H1 (cell line): ENCODE results near the gene ITGAE. TPM values are rescaled to one million over a fixed set of nuclear protein-coding genes. Genes with fewer than 3 reads are reported as not detected.

Source experiments
- CTCF ChIA-PET: fragments of 300-600 bp; sonication (Branson Sonifier 250); formaldehyde crosslinking; loops from one replicate; lab custom pipeline; 2021; ENCODE audit not compliant: partially characterized antibody; lab: Charles Lee
- POLR2A ChIA-PET: fragments of 300-600 bp; sonication (Branson Sonifier 250); formaldehyde crosslinking; loops from one replicate; lab custom pipeline; 2021; ENCODE audit warnings: inconsistent platforms; ENCODE audit not compliant: partially characterized antibody; lab: Charles Lee
- DNase-seq, 2 experiments: peaks; one replicate each; pipeline versions ENCODE4 v3.0.0 to v3.0.0-alpha.2; 2010 to 2022; ENCODE audit warnings: low spot score in 2 of 2, low read depth in 1 of 2, mixed read lengths in 1 of 2
- FAIRE-seq: peaks from 2 replicates; lab custom pipeline; 2011; peaks lifted over from hg19 to GRCh38; lab: Jason Lieb, UNC
- H2AFZ ChIP-seq: 2 replicates; pipeline ENCODE4 v1.8.1; 2012; ENCODE audit warnings: low read length, inconsistent platforms
- H2AK5ac ChIP-seq: 2 replicates; pipeline ENCODE4 v1.6.1; 2013; ENCODE audit warnings: low read depth, low read length
- H2BK120ac ChIP-seq: replicated peaks from 2 replicates; pipeline ENCODE3; 2013; ENCODE audit warnings: low read depth, low read length, inconsistent platforms
- H2BK12ac ChIP-seq: 2 replicates; pipeline ENCODE4 v1.6.1; 2013; ENCODE audit warnings: low read depth, low read length
- H2BK15ac ChIP-seq: 2 replicates; pipeline ENCODE4 v1.6.1; 2013; ENCODE audit warnings: low read length
- H2BK20ac ChIP-seq: 2 replicates; pipeline ENCODE4 v1.6.1; 2013; ENCODE audit warnings: low read length
- H2BK5ac ChIP-seq: 2 replicates; pipeline ENCODE4 v1.6.1; 2013; ENCODE audit warnings: low read depth, low read length
- H3K14ac ChIP-seq: 2 replicates; pipeline ENCODE4 v1.6.1; 2013; ENCODE audit warnings: inconsistent platforms; ENCODE audit not compliant: insufficient read length
- H3K18ac ChIP-seq: 2 replicates; pipeline ENCODE4 v1.6.1; 2013; ENCODE audit warnings: low read length; ENCODE audit errors: extremely low read depth
- H3K23ac ChIP-seq: 2 replicates; pipeline ENCODE4 v1.6.1; 2013; ENCODE audit warnings: inconsistent platforms; ENCODE audit not compliant: insufficient read length
- H3K23me2 ChIP-seq: 2 replicates; pipeline ENCODE4 v1.6.1; 2013; ENCODE audit warnings: low read depth, low read length
- H3K27ac ChIP-seq: 2 replicates; pipeline ENCODE4 v1.6.1; 2011; ENCODE audit warnings: low read depth, low read length, inconsistent platforms
- H3K27me3 ChIP-seq, 4 experiments: replicated peaks in 1 of 4; 1 replicate in 1 of 4; 2 replicates in 3 of 4; pipeline versions ENCODE4 v1.6.1 to v1.8.1; 2011 to 2013; ENCODE audit warnings: low read length in 3 of 4, mild to moderate bottlenecking in 3 of 4, inconsistent platforms in 2 of 4, mixed read lengths in 2 of 4, moderate library complexity in 1 of 4; ENCODE audit not compliant: control insufficient read depth in 3 of 4, insufficient read depth in 3 of 4; ENCODE audit errors: extremely low read depth in 1 of 4
- H3K36me3 ChIP-seq, 4 experiments: 2 replicates each; pipeline versions ENCODE4 v1.6.1 to v1.8.1; 2011 to 2013; ENCODE audit warnings: mild to moderate bottlenecking in 4 of 4, low read length in 3 of 4, moderate library complexity in 2 of 4, control low read depth in 1 of 4, inconsistent platforms in 1 of 4; ENCODE audit not compliant: insufficient read depth in 4 of 4, control insufficient read depth in 2 of 4
- H3K4ac ChIP-seq: replicated peaks from 2 replicates; pipeline ENCODE3; 2013; ENCODE audit warnings: low read length, low read depth, mixed read lengths, inconsistent platforms; ENCODE audit not compliant: insufficient read length
- H3K4me1 ChIP-seq, 4 experiments: replicated peaks in 1 of 4; 1 replicate in 1 of 4; 2 replicates in 3 of 4; pipeline versions ENCODE4 v1.6.1 to v1.8.1; 2011 to 2013; ENCODE audit warnings: low read length in 3 of 4, inconsistent platforms in 2 of 4, mixed read lengths in 1 of 4; ENCODE audit not compliant: insufficient read depth in 4 of 4, control insufficient read depth in 3 of 4
- H3K4me2 ChIP-seq, 2 experiments: 2 replicates each; pipeline versions ENCODE4 v1.6.1 to v1.8.1; 2011 to 2013; ENCODE audit warnings: low read depth in 2 of 2, low read length in 2 of 2, control low read depth in 1 of 2, inconsistent platforms in 1 of 2, mild to moderate bottlenecking in 1 of 2; ENCODE audit not compliant: insufficient read depth in 1 of 2
- H3K4me3 ChIP-seq, 4 experiments: fragments of 200-600, 300-600 bp in 1 of 4; sonication (generic), shearing (Covaris generic), sonication (Bioruptor Twin) in 1 of 4; 2 replicates each; pipeline versions ENCODE4 v1.5.1 to v1.8.1; 2011 to 2016; ENCODE audit warnings: low read length in 4 of 4, low read depth in 3 of 4, control low read depth in 2 of 4, inconsistent platforms in 2 of 4, mild to moderate bottlenecking in 2 of 4, mixed read lengths in 1 of 4, moderate library complexity in 1 of 4; ENCODE audit not compliant: insufficient read depth in 2 of 4; ENCODE audit errors: extremely low read depth in 1 of 4
- H3K56ac ChIP-seq: replicated peaks from 2 replicates; pipeline ENCODE3; 2013; ENCODE audit warnings: low read depth, mild to moderate bottlenecking, mixed read lengths, low read length, inconsistent platforms; ENCODE audit not compliant: insufficient read length
- H3K79me1 ChIP-seq: 2 replicates; pipeline ENCODE4 v1.6.1; 2013; ENCODE audit warnings: low read depth, low read length, control low read depth
- H3K79me2 ChIP-seq, 2 experiments: 2 replicates each; pipeline versions ENCODE4 v1.6.1 to v1.8.1; 2012 to 2013; ENCODE audit warnings: low read length in 2 of 2, mild to moderate bottlenecking in 2 of 2, inconsistent platforms in 1 of 2; ENCODE audit not compliant: insufficient read depth in 2 of 2, control insufficient read depth in 1 of 2
- H3K9ac ChIP-seq, 4 experiments: replicated peaks in 1 of 4; 1 replicate in 1 of 4; 2 replicates in 3 of 4; pipeline versions ENCODE4 v1.6.1 to v1.8.1; 2011 to 2013; ENCODE audit warnings: low read depth in 3 of 4, low read length in 3 of 4, control low read depth in 2 of 4, mild to moderate bottlenecking in 2 of 4, moderate library complexity in 2 of 4, inconsistent platforms in 1 of 4; ENCODE audit errors: extremely low read depth in 1 of 4
- H3K9me3 ChIP-seq, 2 experiments: 2 replicates each; pipeline versions ENCODE4 v1.6.1 to v1.8.1; 2012 to 2013; ENCODE audit warnings: mild to moderate bottlenecking in 2 of 2, moderate library complexity in 2 of 2, control low read depth in 1 of 2, inconsistent platforms in 1 of 2, low read depth in 1 of 2, low read length in 1 of 2, mixed read lengths in 1 of 2; ENCODE audit not compliant: insufficient read depth in 2 of 2
- H4K20me1 ChIP-seq, 2 experiments: replicated peaks in 1 of 2; 2 replicates each; pipeline versions ENCODE3 to v1.8.1; 2011 to 2013; ENCODE audit warnings: inconsistent platforms in 2 of 2, low read length in 2 of 2, mild to moderate bottlenecking in 1 of 2; ENCODE audit not compliant: insufficient read depth in 2 of 2, control insufficient read depth in 1 of 2
- H4K5ac ChIP-seq: 2 replicates; pipeline ENCODE4 v1.6.1; 2013; ENCODE audit warnings: low read length, low read depth, mixed read lengths, inconsistent platforms; ENCODE audit not compliant: insufficient read length
- H4K8ac ChIP-seq: 2 replicates; pipeline ENCODE4 v1.8.0; 2013; ENCODE audit warnings: mild to moderate bottlenecking, moderate library complexity, low read length, inconsistent platforms; ENCODE audit not compliant: insufficient read depth; ENCODE audit errors: extremely low read depth
- H4K91ac ChIP-seq: replicated peaks from 2 replicates; pipeline ENCODE3; 2013; ENCODE audit warnings: low read length, mixed read lengths, inconsistent platforms; ENCODE audit not compliant: insufficient read length
- BACH1 ChIP-seq: IDR thresholded peaks from 2 replicates; pipeline ENCODE4 v1.6.1; 2012; ENCODE audit warnings: low read length, improper control_type of control experiment
- BRCA1 ChIP-seq: IDR thresholded peaks from 2 replicates; pipeline ENCODE4 v1.6.1; 2012; ENCODE audit warnings: low read depth, low read length, improper control_type of control experiment
- CTCF ChIP-seq, 3 experiments: IDR thresholded peaks; 1 replicate in 2 of 3; 2 replicates in 1 of 3; pipeline versions ENCODE4 v1.5.1 to v1.6.1; 2011; ENCODE audit warnings: low read length in 3 of 3, mild to moderate bottlenecking in 3 of 3, inconsistent platforms in 2 of 3, low read depth in 1 of 3, moderate library complexity in 1 of 3; ENCODE audit not compliant: insufficient read depth in 1 of 3; ENCODE audit errors: control extremely low read depth in 1 of 3
- EZH2 ChIP-seq: fragments of 200-600 bp; sonication (generic); IDR thresholded peaks from 2 replicates; pipeline ENCODE4 v1.7.1; 2012; ENCODE audit warnings: low read depth, mild to moderate bottlenecking, moderate library complexity, low read length, inconsistent platforms; ENCODE audit not compliant: severe bottlenecking
- HDAC6 ChIP-seq: IDR thresholded peaks from one replicate; pipeline ENCODE4 v1.7.1; 2012; ENCODE audit warnings: low read depth, mild to moderate bottlenecking, inconsistent platforms, low read length, moderate library complexity
- JUND ChIP-seq: IDR thresholded peaks from 2 replicates; pipeline ENCODE4 v1.6.1; 2011; ENCODE audit warnings: mild to moderate bottlenecking, improper control_type of control experiment, low read length
- NRF1 ChIP-seq: IDR thresholded peaks from 2 replicates; pipeline ENCODE4 v1.6.1; 2011; ENCODE audit warnings: mild to moderate bottlenecking, low read depth, low read length, improper control_type of control experiment
- TCF12 ChIP-seq: IDR thresholded peaks from 2 replicates; pipeline ENCODE4 v1.6.1; 2011; ENCODE audit warnings: low read depth, mild to moderate bottlenecking, low read length
- WGBS, 2 experiments: shearing (Covaris generic) in 1 of 2; methylation state at CpG; one replicate each; pipeline versions ENCODE4 v1.1.6 to v1.1.7; 2013 to 2015; ENCODE audit warnings: low lambda C conversion rate in 2 of 2, mixed read lengths in 2 of 2, inconsistent platforms in 1 of 2, low coverage in 1 of 2, missing lambda C conversion rate in 1 of 2; ENCODE audit not compliant: insufficient replicate concordance in 2 of 2, insufficient coverage in 1 of 2, insufficient read length in 1 of 2; ENCODE audit errors: extremely low coverage in 1 of 2, missing lambda C conversion rate in 1 of 2; 5-methylcytosine and 5-hydroxymethylcytosine counted together
- polyA plus RNA-seq, 7 experiments: library from polyadenylated mRNA; depleted of rRNA in 3 of 7; stranded (reverse) in 5 of 7; unstranded in 2 of 7; fragments of >200 nt in 5 of 7; fragments of 200-250 nt in 2 of 7; gene quantifications; 1 replicate in 5 of 7; 2 replicates in 1 of 7; 4 replicates in 1 of 7; pipeline versions ENCODE4 v1.2.1 to v1.2.3, GENCODE V29; 2011 to 2013; ENCODE audit warnings: missing spikeins in 2 of 7, mixed read lengths in 2 of 7
- total RNA-seq: library from RNA; stranded (reverse); fragmentation: NEBNext Ultra II Directional; extraction: Animal tissue kit (Norgen Biotek cat#: 25700); gene quantifications from 2 replicates; pipeline ENCODE4 v1.2.1, GENCODE V29; 2021

Gene ITGAE
- total and polyA plus RNA-seq, 2 of the 8 experiments (the other 6 are each of a cell fraction or from before 2014, with no cell fraction given) = 23.2 to 43.1 TPM

GRCh38 chr17:3723556-3724377 is 77.2 kb downstream of the ITGAE start, which contains the start of gene HASPIN:
Gene HASPIN (plus strand): TSS chr17:3723903. CDS start chr17:3723936, 33 bp downstream.
- Histone ChIP-seq H3K23me2 (peaks cover 12% of the 10 kb centered on the region), H3K9me3 (no peaks in the 10 kb centered on the region), H4K20me1 (peaks cover 4 to 18% of the 10 kb centered on the region in 2 experiments), H3K56ac (peak within 1 kb of the TSS; percentile 77), H2AFZ (peak within 1 kb of the TSS; percentile 58), H3K36me3 (peaks cover 8 to 35% (median 11%) of the 10 kb centered on the region in 4 experiments), H3K18ac (peak within 1 kb of the TSS; percentile 95), H3K4me3 (peak within 1 kb of the TSS; percentile 67 to 84 (median 75)), H3K27ac (peak within 1 kb of the TSS; percentile 71), H2BK20ac (no peak within 1 kb of the TSS), H3K27me3 (no peaks in the 10 kb centered on the region), H3K4ac (peak within 1 kb of the TSS; percentile 24), H2AK5ac (no peak within 1 kb of the TSS), H4K8ac (peak within 1 kb of the TSS; percentile 97), H2BK5ac (peak within 1 kb of the TSS; percentile 96), H3K79me1 (peaks cover 12% of the 10 kb centered on the region), H2BK15ac (peak within 1 kb of the TSS; percentile 95; the same call in 1 of the 2 replicates), H4K91ac (peak within 1 kb of the TSS; percentile 91), H2BK120ac (no peak within 1 kb of the TSS), H3K4me2 (peak within 1 kb of the TSS; percentile 92 to 93), H3K4me1 (peaks cover 0 to 13% (median 8%) of the 10 kb centered on the region in 4 experiments; a peak in 4 of 7 replicates), H2BK12ac (no peak within 1 kb of the TSS), H3K79me2 (peaks cover 10 to 42% of the 10 kb centered on the region in 2 experiments), H3K9ac (peak within 1 kb of the TSS; percentile 84 to 97 (median 93)), H4K5ac (peak within 1 kb of the TSS; percentile 96), H3K23ac (no peak within 1 kb of the TSS), H3K14ac (no peak within 1 kb of the TSS)
- ChIA-PET POLR2A (interaction anchor here (0.6 to 3.9 kb wide), 18 partner anchors 8 to 121 kb away, joined by 3 to 15 read pairs (median 5); partner anchors contain the start of genes EMC6, P2RX5 and TAX1BP3), CTCF (interaction anchor here (0.6 to 9.3 kb wide), 15 partner anchors 9 to 281 kb away, joined by 3 to 72 read pairs (median 4); partner anchors contain the start of gene NCBP3)
- FAIRE-seq = no peak
- DNase-seq = peak; percentile 70 to 95
- 1% methylated on average over 71 of the region's 98 CpGs; no CpG with 5 or more reads in 1 of the 2 experiments for whole genome bisulfite sequencing, 2 experiments
- TF ChIP-seq JUND (0 out of 2 replicates have a peak, but pooled peaks have one; percentile 41), NRF1 (peak; percentile 95), HDAC6 (no peak), BRCA1 (peak; percentile 91), BACH1 (no peak), CTCF (IDR thresholded peaks at IDR 0.05; ENCODE audit: control extremely low read depth in 1 of 3, insufficient read depth in 1 of 3, low read depth in 1 of 3, low read length in 3 of 3) (peak in 2 of 3 experiments; percentile 4 to 17; a peak in 2 of 4 replicates), TCF12 (no peak), EZH2 (no peak)
